SU-DHL-6 (cell line): Measurements from ENCODE around the gene COL20A1.

Experiments
- H2AFZ ChIP-seq: fragments of 200-600 bp; sonication (generic); 2 replicates; pipeline ENCODE4 v1.6.1; 2014; ENCODE audit warnings: low read depth, mild to moderate bottlenecking, moderate library complexity, mixed read lengths, antibody characterized with exemption, low read length; ENCODE audit not compliant: severe bottlenecking
- H3F3A ChIP-seq: fragments of 200-600 bp; shearing (Covaris generic); 2 replicates; pipeline ENCODE4 v1.6.0; 2016; ENCODE audit warnings: antibody characterized with exemption, mild to moderate bottlenecking; ENCODE audit not compliant: insufficient read depth
- H3K27ac ChIP-seq: fragments of 200-600 bp; sonication (generic); 2 replicates; pipeline ENCODE4 v1.5.1; 2016; ENCODE audit warnings: low read depth, mild to moderate bottlenecking, low read length, moderate library complexity, mixed read lengths
- H3K27me3 ChIP-seq: fragments of 200-600 bp; sonication (generic), shearing (Covaris generic); 2 replicates; pipeline ENCODE4 v1.6.0; 2014; ENCODE audit warnings: mild to moderate bottlenecking, low read length
- H3K36me3 ChIP-seq: fragments of 200-600 bp; sonication (generic); 2 replicates; pipeline ENCODE4 v1.6.1; 2014; ENCODE audit warnings: mild to moderate bottlenecking, low read length, mixed read lengths
- H3K4me2 ChIP-seq: fragments of 300-600, 200-600 bp; shearing (Covaris generic), sonication (generic); 2 replicates; pipeline ENCODE4 v1.6.0; 2014; ENCODE audit warnings: low read length, low read depth, mild to moderate bottlenecking; ENCODE audit not compliant: poor library complexity, severe bottlenecking
- H3K4me3 ChIP-seq: fragments of 200-600 bp; sonication (generic); 2 replicates; pipeline ENCODE4 v1.5.1; 2014; ENCODE audit warnings: antibody characterized with exemption, low read length, mild to moderate bottlenecking, mixed read lengths; ENCODE audit not compliant: insufficient read depth, poor library complexity, severe bottlenecking
- H3K79me2 ChIP-seq: fragments of 200-600 bp; sonication (generic); 2 replicates; pipeline ENCODE4 v1.6.1; 2014; ENCODE audit warnings: mild to moderate bottlenecking, low read length, moderate library complexity; ENCODE audit not compliant: insufficient read depth
- H3K9ac ChIP-seq: fragments of 200-600 bp; sonication (generic); 2 replicates; pipeline ENCODE4 v1.7.0; 2014; ENCODE audit warnings: mild to moderate bottlenecking, low read length
- H3K9me2 ChIP-seq: fragments of 200-600 bp; sonication (generic); replicated peaks from 2 replicates; pipeline ENCODE4 v1.6.1; 2014; ENCODE audit warnings: low read length; ENCODE audit not compliant: insufficient read depth
- H3K9me3 ChIP-seq: fragments of 200-600 bp; sonication (generic); 2 replicates; pipeline ENCODE4 v1.6.1; 2014; ENCODE audit warnings: low read length, mixed read lengths; ENCODE audit not compliant: insufficient read depth
- H4K20me1 ChIP-seq: fragments of 200-600 bp; sonication (generic); 2 replicates; pipeline ENCODE4 v1.6.1; 2014; ENCODE audit warnings: low read depth, mild to moderate bottlenecking, antibody characterized with exemption, low read length, moderate library complexity, mixed read lengths
- CTCF ChIP-seq: fragments of 200-600 bp; sonication (generic); IDR thresholded peaks from one replicate; pipeline ENCODE4 v1.5.1; 2017; ENCODE audit warnings: antibody characterized with exemption, mild to moderate bottlenecking, low read length, moderate library complexity; ENCODE audit not compliant: insufficient read depth, poor library complexity, severe bottlenecking
- EZH2phosphoT487 ChIP-seq: fragments of 200-600 bp; sonication (generic), shearing (Covaris generic); conservative IDR thresholded peaks from 2 replicates; pipeline ENCODE4 v1.6.1; 2018; ENCODE audit warnings: mild to moderate bottlenecking, antibody characterized with exemption, low read length, moderate library complexity, mixed read lengths

Gene COL20A1

GRCh38 chr20:63346131-63347080, 53.4 kb downstream of the COL20A1 start:
- Histone ChIP-seq H3K27me3 (no peaks in the 10 kb centered on the region), H3K9me2 (no peaks in the 10 kb centered on the region), H3K9me3 (no peaks in the 10 kb centered on the region), H3K4me2 (no peak overlapping the region), H2AFZ (no peak overlapping the region), H3K27ac (no peak overlapping the region), H3K4me3 (no peak overlapping the region), H3F3A (no peaks in the 10 kb centered on the region), H3K36me3 (no peaks in the 10 kb centered on the region), H3K79me2 (no peaks in the 10 kb centered on the region), H3K9ac (no peak overlapping the region), H4K20me1 (no peaks in the 10 kb centered on the region)
- TF ChIP-seq EZH2phosphoT487, result no peak
- no peak for TF ChIP-seq CTCF

- H3K9me2 ChIP-seq, result no peaks in the 10 kb centered on the region
- H3K4me2 ChIP-seq, result no peak overlapping the region
- H3K36me3 ChIP-seq, result no peaks in the 10 kb centered on the region
- H3K27me3 ChIP-seq, result no peaks in the 10 kb centered on the region
- no peaks in the 10 kb centered on the region for H3F3A ChIP-seq
- H2AFZ ChIP-seq, result no peak overlapping the region
- no peaks in the 10 kb centered on the region for H4K20me1 ChIP-seq
- no peaks in the 10 kb centered on the region for H3K9me3 ChIP-seq
- no peak overlapping the region for H3K27ac ChIP-seq
- no peak for TF ChIP-seq CTCF
- no peak for TF ChIP-seq EZH2phosphoT487
- H3K79me2 ChIP-seq, result no peaks in the 10 kb centered on the region
- H3K4me3 ChIP-seq, result no peak overlapping the region
- H3K9ac ChIP-seq, result no peak overlapping the region
Observed at GRCh38 chr20:63347081-63347741, 54.2 kb downstream of the COL20A1 start.

GRCh38 chr20:63347950-63348827, 55.2 kb downstream of the COL20A1 start:
- no peak overlapping the region for H2AFZ ChIP-seq
- H4K20me1 ChIP-seq, result no peaks in the 10 kb centered on the region
- H3K4me2 ChIP-seq, result no peak overlapping the region
- H3K27ac ChIP-seq, result no peak overlapping the region
- H3F3A ChIP-seq, result no peaks in the 10 kb centered on the region
- H3K36me3 ChIP-seq, result no peaks in the 10 kb centered on the region
- no peaks in the 10 kb centered on the region for H3K9me3 ChIP-seq
- H3K79me2 ChIP-seq, result no peaks in the 10 kb centered on the region
- H3K27me3 ChIP-seq, result no peaks in the 10 kb centered on the region
- H3K4me3 ChIP-seq, result no peak overlapping the region
- H3K9ac ChIP-seq, result no peak overlapping the region
- TF ChIP-seq EZH2phosphoT487 (no peak), CTCF (no peak)
- no peaks in the 10 kb centered on the region for H3K9me2 ChIP-seq
